ENCODE data around the gene TC2N.

The TC2N gene

GRCh38 chr14:91888641-91889476, 21.5 kb upstream of the TC2N start:
- H3K27me3 ChIP-seq (ENCODE audit: control insufficient read depth, insufficient read depth, low read length) = no peaks in the 10 kb centered on the region
- no peaks in the 10 kb centered on the region for H3K9me3 ChIP-seq (replicated peaks; ENCODE audit: low read length)
- H3K4me1 ChIP-seq (ENCODE audit: control insufficient read depth, insufficient read depth, low read length) = peaks cover 30% of the 10 kb centered on the region
- peak overlapping the region; percentile 39 for H3K9ac ChIP-seq (ENCODE audit: low read depth, low read length)
- peak overlapping the region; percentile 4 for H3K4me2 ChIP-seq (ENCODE audit: low read length)
- H3K36me3 ChIP-seq (ENCODE audit: insufficient read depth, low read length) = peaks cover 53% of the 10 kb centered on the region
- no peak overlapping the region for H3K4me3 ChIP-seq (ENCODE audit: low read length)

- Histone ChIP-seq H3K4me3 (ENCODE audit: low read length) (no peak overlapping the region), H3K4me2 (ENCODE audit: low read length) (no peak overlapping the region), H3K9me3 (replicated peaks; ENCODE audit: low read length) (no peaks in the 10 kb centered on the region), H3K9ac (ENCODE audit: low read depth, low read length) (no peak overlapping the region), H3K27me3 (ENCODE audit: control insufficient read depth, insufficient read depth, low read length) (no peaks in the 10 kb centered on the region), H3K4me1 (ENCODE audit: control insufficient read depth, insufficient read depth, low read length) (peaks cover 22% of the 10 kb centered on the region), H3K36me3 (ENCODE audit: insufficient read depth, low read length) (peaks cover 39% of the 10 kb centered on the region)
Measured at GRCh38 chr14:91886961-91887360, 19.6 kb upstream of the TC2N start.

GRCh38 chr14:91885839-91886238, 18.5 kb upstream of the TC2N start:
- Histone ChIP-seq H3K36me3 (ENCODE audit: insufficient read depth, low read length) (peaks cover 39% of the 10 kb centered on the region), H3K9ac (ENCODE audit: low read depth, low read length) (no peak overlapping the region), H3K27me3 (ENCODE audit: control insufficient read depth, insufficient read depth, low read length) (no peaks in the 10 kb centered on the region), H3K4me1 (ENCODE audit: control insufficient read depth, insufficient read depth, low read length) (peaks cover 14% of the 10 kb centered on the region), H3K9me3 (replicated peaks; ENCODE audit: low read length) (no peaks in the 10 kb centered on the region), H3K4me2 (ENCODE audit: low read length) (no peak overlapping the region), H3K4me3 (ENCODE audit: low read length) (no peak overlapping the region)

GRCh38 chr14:91885113-91885712, 17.9 kb upstream of the TC2N start:
- no peak overlapping the region for H3K4me2 ChIP-seq (ENCODE audit: low read length)
- peaks cover 14% of the 10 kb centered on the region for H3K4me1 ChIP-seq (ENCODE audit: control insufficient read depth, insufficient read depth, low read length)
- H3K36me3 ChIP-seq (ENCODE audit: insufficient read depth, low read length) = peaks cover 37% of the 10 kb centered on the region
- no peaks in the 10 kb centered on the region for H3K27me3 ChIP-seq (ENCODE audit: control insufficient read depth, insufficient read depth, low read length)
- no peak overlapping the region for H3K9ac ChIP-seq (ENCODE audit: low read depth, low read length)
- H3K4me3 ChIP-seq (ENCODE audit: low read length) = no peak overlapping the region
- no peaks in the 10 kb centered on the region for H3K9me3 ChIP-seq (replicated peaks; ENCODE audit: low read length)

GRCh38 chr14:91884664-91885063, 17.3 kb upstream of the TC2N start:
- peaks cover 10% of the 10 kb centered on the region for H3K4me1 ChIP-seq (ENCODE audit: control insufficient read depth, insufficient read depth, low read length)
- H3K9me3 ChIP-seq (replicated peaks; ENCODE audit: low read length) = no peaks in the 10 kb centered on the region
- no peak overlapping the region for H3K9ac ChIP-seq (ENCODE audit: low read depth, low read length)
- no peak overlapping the region for H3K4me3 ChIP-seq (ENCODE audit: low read length)
- no peak overlapping the region for H3K4me2 ChIP-seq (ENCODE audit: low read length)
- peaks cover 39% of the 10 kb centered on the region for H3K36me3 ChIP-seq (ENCODE audit: insufficient read depth, low read length)
- H3K27me3 ChIP-seq (ENCODE audit: control insufficient read depth, insufficient read depth, low read length) = no peaks in the 10 kb centered on the region

- H3K36me3 ChIP-seq (ENCODE audit: insufficient read depth, low read length) = peaks cover 38% of the 10 kb centered on the region
- no peak overlapping the region for H3K4me3 ChIP-seq (ENCODE audit: low read length)
- no peaks in the 10 kb centered on the region for H3K27me3 ChIP-seq (ENCODE audit: control insufficient read depth, insufficient read depth, low read length)
- H3K4me2 ChIP-seq (ENCODE audit: low read length) = no peak overlapping the region
- no peak overlapping the region for H3K9ac ChIP-seq (ENCODE audit: low read depth, low read length)
- peaks cover 1% of the 10 kb centered on the region for H3K4me1 ChIP-seq (ENCODE audit: control insufficient read depth, insufficient read depth, low read length)
- no peaks in the 10 kb centered on the region for H3K9me3 ChIP-seq (replicated peaks; ENCODE audit: low read length)
Measured at GRCh38 chr14:91883753-91884152, 16.4 kb upstream of the TC2N start.

GRCh38 chr14:91882776-91883175, 15.4 kb upstream of the TC2N start:
- H3K27me3 ChIP-seq (ENCODE audit: control insufficient read depth, insufficient read depth, low read length) = no peaks in the 10 kb centered on the region

GRCh38 chr14:91882369-91882768, 15.0 kb upstream of the TC2N start:
- Histone ChIP-seq H3K9me3 (replicated peaks; ENCODE audit: low read length) (no peaks in the 10 kb centered on the region), H3K36me3 (ENCODE audit: insufficient read depth, low read length) (peaks cover 42% of the 10 kb centered on the region)

More at GRCh38 chr14:91882776-91883175, 15.4 kb upstream of the TC2N start:
- H3K9me3 ChIP-seq (replicated peaks; ENCODE audit: low read length) = no peaks in the 10 kb centered on the region
- H3K9ac ChIP-seq (ENCODE audit: low read depth, low read length) = no peak overlapping the region
- H3K4me3 ChIP-seq (ENCODE audit: low read length) = no peak overlapping the region
- H3K4me2 ChIP-seq (ENCODE audit: low read length) = no peak overlapping the region
- H3K4me1 ChIP-seq (ENCODE audit: control insufficient read depth, insufficient read depth, low read length) = no peaks in the 10 kb centered on the region
- H3K36me3 ChIP-seq (ENCODE audit: insufficient read depth, low read length) = peaks cover 39% of the 10 kb centered on the region

GRCh38 chr14:91879196-91879595, 11.9 kb upstream of the TC2N start:
- H3K9ac ChIP-seq (ENCODE audit: low read depth, low read length) = no peak overlapping the region
- peaks cover 50% of the 10 kb centered on the region for H3K36me3 ChIP-seq (ENCODE audit: insufficient read depth, low read length)
- no peak overlapping the region for H3K4me3 ChIP-seq (ENCODE audit: low read length)
- H3K27me3 ChIP-seq (ENCODE audit: control insufficient read depth, insufficient read depth, low read length) = no peaks in the 10 kb centered on the region
- H3K4me1 ChIP-seq (ENCODE audit: control insufficient read depth, insufficient read depth, low read length) = no peaks in the 10 kb centered on the region
- H3K4me2 ChIP-seq (ENCODE audit: low read length) = no peak overlapping the region
- no peaks in the 10 kb centered on the region for H3K9me3 ChIP-seq (replicated peaks; ENCODE audit: low read length)

More at GRCh38 chr14:91882369-91882768, 15.0 kb upstream of the TC2N start:
- H3K4me3 ChIP-seq (ENCODE audit: low read length) = no peak overlapping the region
- no peaks in the 10 kb centered on the region for H3K4me1 ChIP-seq (ENCODE audit: control insufficient read depth, insufficient read depth, low read length)
- no peaks in the 10 kb centered on the region for H3K27me3 ChIP-seq (ENCODE audit: control insufficient read depth, insufficient read depth, low read length)
- no peak overlapping the region for H3K4me2 ChIP-seq (ENCODE audit: low read length)
- no peak overlapping the region for H3K9ac ChIP-seq (ENCODE audit: low read depth, low read length)

GRCh38 chr14:91878274-91878673, 10.9 kb upstream of the TC2N start:
- no peak overlapping the region for H3K4me3 ChIP-seq (ENCODE audit: low read length)
- no peak overlapping the region for H3K9ac ChIP-seq (ENCODE audit: low read depth, low read length)
- H3K9me3 ChIP-seq (replicated peaks; ENCODE audit: low read length) = no peaks in the 10 kb centered on the region
- peaks cover 59% of the 10 kb centered on the region for H3K36me3 ChIP-seq (ENCODE audit: insufficient read depth, low read length)
- no peak overlapping the region for H3K4me2 ChIP-seq (ENCODE audit: low read length)
- peaks cover 3% of the 10 kb centered on the region for H3K4me1 ChIP-seq (ENCODE audit: control insufficient read depth, insufficient read depth, low read length)
- no peaks in the 10 kb centered on the region for H3K27me3 ChIP-seq (ENCODE audit: control insufficient read depth, insufficient read depth, low read length)

- Histone ChIP-seq H3K4me2 (ENCODE audit: low read length) (no peak overlapping the region), H3K9me3 (replicated peaks; ENCODE audit: low read length) (no peaks in the 10 kb centered on the region), H3K4me3 (ENCODE audit: low read length) (no peak overlapping the region), H3K4me1 (ENCODE audit: control insufficient read depth, insufficient read depth, low read length) (peaks cover 12% of the 10 kb centered on the region), H3K36me3 (ENCODE audit: insufficient read depth, low read length) (peaks cover 60% of the 10 kb centered on the region), H3K27me3 (ENCODE audit: control insufficient read depth, insufficient read depth, low read length) (no peaks in the 10 kb centered on the region), H3K9ac (ENCODE audit: low read depth, low read length) (no peak overlapping the region)
Measured at GRCh38 chr14:91877376-91877915, 10.1 kb upstream of the TC2N start.
